Natural killer cell (primary cell): ENCODE data around the gene PRKN. TPM values are rescaled to one million over a fixed set of nuclear protein-coding genes. Genes with fewer than 3 reads are reported as not detected.
A peak's percentile ranks its signal among the peaks of the same experiment; 100 is the strongest.

Source experiments
- ATAC-seq, 3 donors: fragments of 150-1000 bp in 2 of 3; fragments of 200-7000 bp in 1 of 3; cut with Tn5 transposase; 1 replicate in 1 of 3; 2 replicates in 2 of 3; pipeline ENCODE4 v1.10.0; 2021; ENCODE audit warnings: mild to moderate bottlenecking in 2 of 3, moderate library complexity in 2 of 3
- DNase-seq, 2 donors: peaks; one replicate each; pipeline versions ENCODE4 v3.0.0 to v3.0.0-alpha.2; 2013 to 2021; ENCODE audit warnings: mixed read lengths in 1 of 2
- H3K27ac ChIP-seq: one replicate; pipeline ENCODE4 v1.5.1; 2013; ENCODE audit warnings: mild to moderate bottlenecking, low read length
- H3K27me3 ChIP-seq: one replicate; pipeline ENCODE4 v1.6.1; 2013; ENCODE audit warnings: low read length; ENCODE audit not compliant: control insufficient read depth, insufficient read depth
- H3K36me3 ChIP-seq: one replicate; pipeline ENCODE4 v1.6.1; 2013; ENCODE audit warnings: low read length; ENCODE audit not compliant: control insufficient read depth, insufficient read depth
- H3K4me1 ChIP-seq: one replicate; pipeline ENCODE4 v1.6.1; 2013; ENCODE audit warnings: low read length; ENCODE audit not compliant: control insufficient read depth, insufficient read depth
- H3K4me3 ChIP-seq: one replicate; pipeline ENCODE4 v1.5.1; 2013; ENCODE audit warnings: low read length
- H3K9me3 ChIP-seq: one replicate; pipeline ENCODE4 v1.6.1; 2013; ENCODE audit warnings: low read length; ENCODE audit not compliant: control insufficient read depth, insufficient read depth
- H3K27ac Mint-ChIP-seq, 2 donors: one replicate each; pipeline ENCODE4 v1.8.0; 2022; ENCODE audit warnings: mild to moderate bottlenecking in 2 of 2, mixed read lengths in 2 of 2, moderate library complexity in 1 of 2
- H3K27me3 Mint-ChIP-seq, 2 donors: one replicate each; pipeline ENCODE4 v1.8.0; 2022; ENCODE audit warnings: low read depth in 2 of 2, mixed read lengths in 2 of 2
- H3K36me3 Mint-ChIP-seq: one replicate; pipeline ENCODE4 v1.8.0; 2022; ENCODE audit warnings: mixed read lengths
- H3K4me1 Mint-ChIP-seq, 2 donors: one replicate each; pipeline ENCODE4 v1.8.0; 2022; ENCODE audit warnings: mixed read lengths in 2 of 2
- H3K4me3 Mint-ChIP-seq: one replicate; pipeline ENCODE4 v1.8.0; 2022; ENCODE audit warnings: mild to moderate bottlenecking, moderate library complexity, mixed read lengths
- H3K9me3 Mint-ChIP-seq, 2 donors: one replicate each; pipeline ENCODE4 v1.8.0; 2022; ENCODE audit warnings: mixed read lengths in 2 of 2
- CTCF ChIP-seq: fragments of 200-600 bp; IDR thresholded peaks from one replicate; pipeline ENCODE4 v1.8.0; 2022; ENCODE audit warnings: antibody characterized with exemption
- WGBS: methylation state at CpG from one replicate; pipeline ENCODE4 v1.1.7; 2013; ENCODE audit warnings: missing lambda C conversion rate; ENCODE audit not compliant: insufficient coverage; 5-methylcytosine and 5-hydroxymethylcytosine counted together
- intact Hi-C: fragments of 100-400 bp; cut with micrococcal nuclease; formaldehyde crosslinking; loops from one replicate; pipeline ENCODE4 v1.14.2; 2022
- total RNA-seq, 4 donors: library from RNA; stranded (reverse); fragments of 120-200 nt in 1 of 4; gene quantifications; one replicate each; pipeline versions ENCODE4 v1.2.3 to v1.2.4, GENCODE V29; 2013 to 2022

Gene PRKN
- 1 to 10 TPM; 1.4 to 1.9 (median 1.9) TPM for total RNA-seq
- 5.6 TPM for total RNA-seq (2013)

DNA sequence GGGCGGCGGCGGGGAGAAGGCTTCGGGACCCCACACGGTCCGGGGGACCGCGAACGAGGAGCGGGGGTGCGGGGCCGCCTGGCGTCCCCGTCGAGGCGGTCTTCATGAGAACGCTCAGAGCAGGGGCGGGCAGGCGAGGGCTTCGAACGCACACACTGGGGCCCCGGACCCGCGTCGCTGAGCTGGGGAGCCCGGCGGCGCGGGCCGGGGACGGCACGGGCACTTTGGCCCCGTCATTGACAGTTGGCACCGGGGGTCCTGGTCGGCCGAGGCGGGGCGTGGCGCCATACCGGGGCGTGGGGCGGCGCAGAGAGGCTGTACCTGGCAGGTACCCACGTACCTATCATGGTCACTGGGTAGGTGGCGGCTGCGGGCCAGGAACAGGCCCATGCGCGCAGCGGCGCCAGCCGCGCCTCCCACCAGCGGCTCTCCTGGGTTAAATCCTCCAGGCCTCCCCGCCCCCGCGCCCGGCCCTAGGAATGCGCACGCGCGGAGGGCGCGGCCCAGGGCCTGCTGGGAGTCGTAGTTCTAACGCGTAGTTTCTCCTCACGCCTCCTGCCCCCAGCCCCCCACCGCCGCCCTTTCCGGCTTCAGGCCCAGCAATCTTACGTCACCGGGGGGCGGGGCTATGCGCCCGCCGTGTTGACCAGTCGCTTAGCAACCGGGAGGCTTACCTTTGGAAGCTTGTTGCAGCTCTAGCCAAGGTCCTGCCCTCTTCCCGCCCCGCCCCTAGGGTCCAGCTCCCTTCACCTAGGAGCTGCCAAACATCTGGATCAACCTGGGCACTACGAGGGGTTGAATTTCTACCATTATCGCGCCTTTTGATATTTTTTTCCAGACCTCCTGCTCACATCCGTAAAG is at the start of gene PRKN, which contains the start of gene PACRG:
Gene PRKN, minus strand, starts transcription at position 445 of the 861 bp plus-strand sequence.
Gene PACRG, plus strand, starts transcription at position 653 of the 861 bp plus-strand sequence.
- Histone ChIP-seq H3K4me3 (peak within 1 kb of the TSS; percentile 77), H3K27me3 (no peaks in the 10 kb centered on the region), H3K9me3 (no peaks in the 10 kb centered on the region), H3K36me3 (no peaks in the 10 kb centered on the region), H3K4me1 (peaks cover 11% of the 10 kb centered on the region), H3K27ac (peak within 1 kb of the TSS; percentile 74)
- ATAC-seq = peak; percentile 91 to 97 (median 93)
- no peaks in the 10 kb centered on the region for H3K27me3 Mint-ChIP-seq
- no peaks in the 10 kb centered on the region for H3K36me3 Mint-ChIP-seq
- peak within 1 kb of the TSS; percentile 83 for H3K4me3 Mint-ChIP-seq
- peak within 1 kb of the TSS; percentile 87 to 89 for H3K27ac Mint-ChIP-seq
- H3K9me3 Mint-ChIP-seq = no peaks in the 10 kb centered on the region
- 2% methylated on average over 84 of the region's 84 CpGs for WGBS
- no peak for TF ChIP-seq CTCF
- intact Hi-C loops = loop anchor here (10.0 kb wide), 1 partner anchor 687 kb away; the partner anchor contains the start of gene QKI
- peak; percentile 96 to 97 for DNase-seq
- peaks cover 14 to 15% of the 10 kb centered on the region in 2 donors for H3K4me1 Mint-ChIP-seq

- no peak for ATAC-seq
Measured at GRCh38 chr6:162777091-162777490, 49.5 kb upstream of the PRKN start.

DNA sequence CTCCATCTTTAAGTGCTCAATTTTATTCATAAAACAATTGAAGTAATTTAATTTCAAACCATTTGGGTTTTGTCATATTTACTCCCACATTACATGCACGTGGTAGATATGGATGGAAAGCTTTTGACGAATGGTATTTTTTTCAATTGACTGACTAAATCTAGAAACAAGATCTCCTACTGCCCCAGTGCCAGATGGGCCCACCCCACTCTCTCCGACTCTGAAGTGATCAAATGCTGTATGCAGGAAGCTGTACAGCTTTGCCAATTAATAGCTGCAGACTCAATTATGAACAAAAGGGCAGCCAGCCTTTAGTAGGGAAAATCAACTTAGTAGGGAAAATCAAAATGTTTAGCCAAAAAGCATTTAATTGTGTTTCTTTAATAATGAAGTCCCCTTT is 46.4 kb upstream of the PRKN start:
- Histone ChIP-seq H3K4me3 (no peak overlapping the region), H3K4me1 (no peaks in the 10 kb centered on the region), H3K27ac (no peak overlapping the region), H3K27me3 (no peaks in the 10 kb centered on the region), H3K36me3 (no peaks in the 10 kb centered on the region), H3K9me3 (no peaks in the 10 kb centered on the region)
- WGBS = 80% methylated on average over 1 of the region's 3 CpGs
- Mint-ChIP-seq H3K9me3 (peaks cover 5 to 6% of the 10 kb centered on the region in 2 donors), H3K27me3 (no peaks in the 10 kb centered on the region), H3K4me1 (no peaks in the 10 kb centered on the region), H3K27ac (no peak overlapping the region), H3K4me3 (no peak overlapping the region), H3K36me3 (no peaks in the 10 kb centered on the region)
- intact Hi-C loops = no loop called here
- no peak for DNase-seq
- no peak for ATAC-seq
- no peak for TF ChIP-seq CTCF

More at GRCh38 chr6:162777091-162777490, 49.5 kb upstream of the PRKN start:
- no peak overlapping the region for H3K4me3 Mint-ChIP-seq
- no peaks in the 10 kb centered on the region for H3K4me1 Mint-ChIP-seq
- DNase-seq = no peak
- WGBS = 91% methylated on average over 7 of the region's 7 CpGs
- no peaks in the 10 kb centered on the region for H3K36me3 Mint-ChIP-seq
- intact Hi-C loops = no loop called here
- Histone ChIP-seq H3K36me3 (no peaks in the 10 kb centered on the region), H3K27me3 (no peaks in the 10 kb centered on the region), H3K27ac (no peak overlapping the region), H3K4me1 (no peaks in the 10 kb centered on the region), H3K4me3 (no peak overlapping the region), H3K9me3 (no peaks in the 10 kb centered on the region)
- H3K27ac Mint-ChIP-seq = no peak overlapping the region
- no peak for TF ChIP-seq CTCF
- no peaks in the 10 kb centered on the region for H3K27me3 Mint-ChIP-seq
- H3K9me3 Mint-ChIP-seq = peaks cover 10 to 11% of the 10 kb centered on the region in 2 donors
